ENCODE measurements around the gene TTBK1.

GRCh38 chr6:43292341-43292740 is 49.1 kb downstream of the TTBK1 start:
- TF ChIP-seq, protein P1, sequence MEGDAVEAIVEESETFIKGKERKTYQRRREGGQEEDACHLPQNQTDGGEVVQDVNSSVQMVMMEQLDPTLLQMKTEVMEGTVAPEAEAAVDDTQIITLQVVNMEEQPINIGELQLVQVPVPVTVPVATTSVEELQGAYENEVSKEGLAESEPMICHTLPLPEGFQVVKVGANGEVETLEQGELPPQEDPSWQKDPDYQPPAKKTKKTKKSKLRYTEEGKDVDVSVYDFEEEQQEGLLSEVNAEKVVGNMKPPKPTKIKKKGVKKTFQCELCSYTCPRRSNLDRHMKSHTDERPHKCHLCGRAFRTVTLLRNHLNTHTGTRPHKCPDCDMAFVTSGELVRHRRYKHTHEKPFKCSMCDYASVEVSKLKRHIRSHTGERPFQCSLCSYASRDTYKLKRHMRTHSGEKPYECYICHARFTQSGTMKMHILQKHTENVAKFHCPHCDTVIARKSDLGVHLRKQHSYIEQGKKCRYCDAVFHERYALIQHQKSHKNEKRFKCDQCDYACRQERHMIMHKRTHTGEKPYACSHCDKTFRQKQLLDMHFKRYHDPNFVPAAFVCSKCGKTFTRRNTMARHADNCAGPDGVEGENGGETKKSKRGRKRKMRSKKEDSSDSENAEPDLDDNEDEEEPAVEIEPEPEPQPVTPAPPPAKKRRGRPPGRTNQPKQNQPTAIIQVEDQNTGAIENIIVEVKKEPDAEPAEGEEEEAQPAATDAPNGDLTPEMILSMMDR (conservative IDR thresholded peaks at IDR 0.05 in 1 of 2, IDR thresholded peaks at IDR 0.05 in 1 of 2; ENCODE audit: low read depth in 1 of 2, low read length in 2 of 2), result no peak
- no peak for TF ChIP-seq EZH2 (IDR thresholded peaks at IDR 0.05; ENCODE audit: low read length, missing control alignments)

All from fibroblast of lung (primary cell).